ENCODE results near the gene COL10A1. TPM values are rescaled to one million over a fixed set of nuclear protein-coding genes. Genes with fewer than 3 reads are reported as not detected.

Gene COL10A1
- under 1 TPM; 0.30 to 0.55 (median 0.36) TPM for polyA plus RNA-seq (ENCODE audit: insufficient read length in 4 of 4)

GRCh38 chr6:116126032-116126431 lies at the start of gene COL10A1:
Gene COL10A1 (minus strand): TSS chr6:116126132. CDS start chr6:116125492, 640 bp downstream.
- no peak for DNase-seq (ENCODE audit: low read depth in 4 of 4, low spot score in 3 of 4)

GRCh38 chr6:116175344-116175743 lies 49.4 kb upstream of the COL10A1 start:
- no peak for DNase-seq (ENCODE audit: low read depth in 4 of 4, low spot score in 3 of 4)

- no peak for DNase-seq (ENCODE audit: low read depth in 4 of 4, low spot score in 3 of 4)
Observed at GRCh38 chr6:116173928-116174327, 48.0 kb upstream of the COL10A1 start.

GRCh38 chr6:116170358-116171057 lies 44.6 kb upstream of the COL10A1 start:
- DNase-seq (ENCODE audit: low read depth in 4 of 4, low spot score in 3 of 4): no peak

GRCh38 chr6:116169880-116170279 lies 43.9 kb upstream of the COL10A1 start:
- DNase-seq (ENCODE audit: low read depth in 4 of 4, low spot score in 3 of 4): no peak

GRCh38 chr6:116168148-116168547 lies 42.2 kb upstream of the COL10A1 start:
- no peak for DNase-seq (ENCODE audit: low read depth in 4 of 4, low spot score in 3 of 4)

- DNase-seq (ENCODE audit: low read depth in 4 of 4, low spot score in 3 of 4): no peak
Observed at GRCh38 chr6:116166369-116166768, 40.4 kb upstream of the COL10A1 start.

- DNase-seq (ENCODE audit: low read depth in 4 of 4, low spot score in 3 of 4): no peak
Observed at GRCh38 chr6:116165596-116165995, 39.7 kb upstream of the COL10A1 start.

- no peak for DNase-seq (ENCODE audit: low read depth in 4 of 4, low spot score in 3 of 4)
Observed at GRCh38 chr6:116159782-116160524, 34.0 kb upstream of the COL10A1 start.

- no peak for DNase-seq (ENCODE audit: low read depth in 4 of 4, low spot score in 3 of 4)
Observed at GRCh38 chr6:116158641-116159040, 32.7 kb upstream of the COL10A1 start.

GRCh38 chr6:116157391-116157790 lies 31.5 kb upstream of the COL10A1 start:
- DNase-seq (ENCODE audit: low read depth in 4 of 4, low spot score in 3 of 4): no peak

GRCh38 chr6:116156405-116157326 lies 30.7 kb upstream of the COL10A1 start:
- no peak for DNase-seq (ENCODE audit: low read depth in 4 of 4, low spot score in 3 of 4)

GRCh38 chr6:116154887-116155286 lies 29.0 kb upstream of the COL10A1 start:
- no peak for DNase-seq (ENCODE audit: low read depth in 4 of 4, low spot score in 3 of 4)

GRCh38 chr6:116152620-116153019 lies 26.7 kb upstream of the COL10A1 start:
- no peak for DNase-seq (ENCODE audit: low read depth in 4 of 4, low spot score in 3 of 4)

GRCh38 chr6:116145803-116146675 lies 20.1 kb upstream of the COL10A1 start:
- DNase-seq (ENCODE audit: low read depth in 4 of 4, low spot score in 3 of 4): no peak

GRCh38 chr6:116144605-116145004 lies 18.7 kb upstream of the COL10A1 start:
- DNase-seq (ENCODE audit: low read depth in 4 of 4, low spot score in 3 of 4): no peak

- DNase-seq (ENCODE audit: low read depth in 4 of 4, low spot score in 3 of 4): no peak
Observed at GRCh38 chr6:116139917-116140316, 14.0 kb upstream of the COL10A1 start.

- no peak for DNase-seq (ENCODE audit: low read depth in 4 of 4, low spot score in 3 of 4)
Observed at GRCh38 chr6:116136933-116137340, 11.0 kb upstream of the COL10A1 start.

GRCh38 chr6:116136373-116136772 lies 10.4 kb upstream of the COL10A1 start:
- DNase-seq (ENCODE audit: low read depth in 4 of 4, low spot score in 3 of 4): no peak

- DNase-seq (ENCODE audit: low read depth in 4 of 4, low spot score in 3 of 4): no peak
Observed at GRCh38 chr6:116133453-116133852, 7.5 kb upstream of the COL10A1 start.
